ENCODE data around the gene SPEG.

The SPEG gene

DNA sequence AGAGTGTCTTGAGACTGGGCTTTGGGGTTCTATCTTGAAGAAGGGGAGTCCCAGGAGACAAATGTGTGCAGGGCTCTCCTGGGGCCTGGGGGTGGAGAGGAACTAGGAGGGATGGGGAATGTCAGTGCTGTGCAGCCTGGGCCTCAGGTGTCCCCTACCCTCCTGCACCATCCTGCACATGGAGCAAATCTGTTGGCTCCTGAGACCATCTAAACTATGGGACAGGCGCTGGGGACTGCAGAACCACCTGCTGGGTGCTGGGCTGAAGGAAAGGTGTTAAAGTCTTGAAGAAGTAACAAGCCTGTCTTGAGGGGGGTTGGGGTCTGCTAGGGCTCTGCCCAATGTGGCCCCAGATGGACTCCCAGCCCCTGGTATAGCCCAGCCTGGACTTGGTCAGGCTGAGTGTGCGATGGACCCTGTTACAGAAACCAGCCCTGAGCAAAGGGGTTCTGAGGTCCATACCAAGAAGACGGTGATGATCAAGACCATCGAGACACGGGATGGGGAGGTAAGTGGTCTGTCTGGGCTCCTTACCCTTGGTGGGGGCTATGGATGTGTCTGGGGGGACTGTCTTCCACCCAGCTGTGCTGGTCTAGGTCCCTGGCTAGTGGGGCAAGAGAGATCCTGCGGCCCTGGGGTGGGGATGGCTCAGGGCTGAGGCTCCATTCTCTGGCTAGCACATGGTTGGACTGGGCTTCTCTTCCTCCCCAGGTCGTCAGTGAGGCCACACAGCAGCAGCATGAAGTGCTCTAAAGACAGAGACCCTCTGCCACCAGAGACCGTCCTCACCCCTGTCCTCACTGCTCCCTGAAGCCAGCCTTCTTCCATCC is 9.2 kb upstream of the SPEG start (continued):
- TF ChIP-seq, protein P1, sequence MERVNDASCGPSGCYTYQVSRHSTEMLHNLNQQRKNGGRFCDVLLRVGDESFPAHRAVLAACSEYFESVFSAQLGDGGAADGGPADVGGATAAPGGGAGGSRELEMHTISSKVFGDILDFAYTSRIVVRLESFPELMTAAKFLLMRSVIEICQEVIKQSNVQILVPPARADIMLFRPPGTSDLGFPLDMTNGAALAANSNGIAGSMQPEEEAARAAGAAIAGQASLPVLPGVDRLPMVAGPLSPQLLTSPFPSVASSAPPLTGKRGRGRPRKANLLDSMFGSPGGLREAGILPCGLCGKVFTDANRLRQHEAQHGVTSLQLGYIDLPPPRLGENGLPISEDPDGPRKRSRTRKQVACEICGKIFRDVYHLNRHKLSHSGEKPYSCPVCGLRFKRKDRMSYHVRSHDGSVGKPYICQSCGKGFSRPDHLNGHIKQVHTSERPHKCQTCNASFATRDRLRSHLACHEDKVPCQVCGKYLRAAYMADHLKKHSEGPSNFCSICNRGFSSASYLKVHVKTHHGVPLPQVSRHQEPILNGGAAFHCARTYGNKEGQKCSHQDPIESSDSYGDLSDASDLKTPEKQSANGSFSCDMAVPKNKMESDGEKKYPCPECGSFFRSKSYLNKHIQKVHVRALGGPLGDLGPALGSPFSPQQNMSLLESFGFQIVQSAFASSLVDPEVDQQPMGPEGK (CRISPR knock-in tag; IDR thresholded peaks at IDR 0.05; ENCODE audit: borderline replicate concordance): no peak
- TF ChIP-seq, protein P2, sequence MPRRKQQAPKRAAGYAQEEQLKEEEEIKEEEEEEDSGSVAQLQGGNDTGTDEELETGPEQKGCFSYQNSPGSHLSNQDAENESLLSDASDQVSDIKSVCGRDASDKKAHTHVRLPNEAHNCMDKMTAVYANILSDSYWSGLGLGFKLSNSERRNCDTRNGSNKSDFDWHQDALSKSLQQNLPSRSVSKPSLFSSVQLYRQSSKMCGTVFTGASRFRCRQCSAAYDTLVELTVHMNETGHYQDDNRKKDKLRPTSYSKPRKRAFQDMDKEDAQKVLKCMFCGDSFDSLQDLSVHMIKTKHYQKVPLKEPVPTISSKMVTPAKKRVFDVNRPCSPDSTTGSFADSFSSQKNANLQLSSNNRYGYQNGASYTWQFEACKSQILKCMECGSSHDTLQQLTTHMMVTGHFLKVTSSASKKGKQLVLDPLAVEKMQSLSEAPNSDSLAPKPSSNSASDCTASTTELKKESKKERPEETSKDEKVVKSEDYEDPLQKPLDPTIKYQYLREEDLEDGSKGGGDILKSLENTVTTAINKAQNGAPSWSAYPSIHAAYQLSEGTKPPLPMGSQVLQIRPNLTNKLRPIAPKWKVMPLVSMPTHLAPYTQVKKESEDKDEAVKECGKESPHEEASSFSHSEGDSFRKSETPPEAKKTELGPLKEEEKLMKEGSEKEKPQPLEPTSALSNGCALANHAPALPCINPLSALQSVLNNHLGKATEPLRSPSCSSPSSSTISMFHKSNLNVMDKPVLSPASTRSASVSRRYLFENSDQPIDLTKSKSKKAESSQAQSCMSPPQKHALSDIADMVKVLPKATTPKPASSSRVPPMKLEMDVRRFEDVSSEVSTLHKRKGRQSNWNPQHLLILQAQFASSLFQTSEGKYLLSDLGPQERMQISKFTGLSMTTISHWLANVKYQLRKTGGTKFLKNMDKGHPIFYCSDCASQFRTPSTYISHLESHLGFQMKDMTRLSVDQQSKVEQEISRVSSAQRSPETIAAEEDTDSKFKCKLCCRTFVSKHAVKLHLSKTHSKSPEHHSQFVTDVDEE (CRISPR knock-in tag; IDR thresholded peaks at IDR 0.05): no peak
- TF ChIP-seq ZNF565 (CRISPR knock-in tag; conservative IDR thresholded peaks at IDR 0.05; ENCODE audit: low read depth) (no peak), ISL1 (CRISPR knock-in tag; IDR thresholded peaks at IDR 0.05) (no peak), TOX (CRISPR knock-in tag; IDR thresholded peaks at IDR 0.05; ENCODE audit: borderline replicate concordance) (no peak)

DNA sequence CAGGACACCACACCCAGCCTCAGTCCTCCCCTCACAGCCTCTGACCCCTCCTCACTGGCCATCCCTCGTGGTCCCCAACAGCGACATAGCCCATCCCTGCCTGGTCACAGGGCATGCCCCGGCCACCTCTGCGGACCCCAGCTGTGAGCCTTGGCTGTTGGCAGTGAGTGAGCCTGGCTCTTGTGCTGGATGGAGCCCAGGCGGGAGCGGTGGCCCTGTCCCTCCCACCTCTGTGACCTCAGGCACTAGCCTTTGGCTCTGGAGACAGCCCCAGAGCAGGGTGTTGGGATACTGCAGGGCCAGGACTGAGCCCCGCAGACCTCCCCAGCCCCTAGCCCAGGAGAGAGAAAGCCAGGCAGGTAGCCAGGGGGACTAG is 8.6 kb upstream of the SPEG start:
- ATAC-seq: no peak
- TF ChIP-seq RARB (CRISPR knock-in tag; IDR thresholded peaks at IDR 0.05): no peak
- TF ChIP-seq CSDC2 (CRISPR knock-in tag; IDR thresholded peaks at IDR 0.05): no peak
- TF ChIP-seq, protein P3, sequence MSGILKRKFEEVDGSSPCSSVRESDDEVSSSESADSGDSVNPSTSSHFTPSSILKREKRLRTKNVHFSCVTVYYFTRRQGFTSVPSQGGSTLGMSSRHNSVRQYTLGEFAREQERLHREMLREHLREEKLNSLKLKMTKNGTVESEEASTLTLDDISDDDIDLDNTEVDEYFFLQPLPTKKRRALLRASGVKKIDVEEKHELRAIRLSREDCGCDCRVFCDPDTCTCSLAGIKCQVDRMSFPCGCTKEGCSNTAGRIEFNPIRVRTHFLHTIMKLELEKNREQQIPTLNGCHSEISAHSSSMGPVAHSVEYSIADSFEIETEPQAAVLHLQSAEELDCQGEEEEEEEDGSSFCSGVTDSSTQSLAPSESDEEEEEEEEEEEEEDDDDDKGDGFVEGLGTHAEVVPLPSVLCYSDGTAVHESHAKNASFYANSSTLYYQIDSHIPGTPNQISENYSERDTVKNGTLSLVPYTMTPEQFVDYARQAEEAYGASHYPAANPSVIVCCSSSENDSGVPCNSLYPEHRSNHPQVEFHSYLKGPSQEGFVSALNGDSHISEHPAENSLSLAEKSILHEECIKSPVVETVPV (CRISPR knock-in tag; IDR thresholded peaks at IDR 0.05): no peak
- TF ChIP-seq OSR1 (CRISPR knock-in tag; IDR thresholded peaks at IDR 0.05): no peak
- TF ChIP-seq ZNF8 (CRISPR knock-in tag; IDR thresholded peaks at IDR 0.05): no peak
- TF ChIP-seq, protein P2 (CRISPR knock-in tag; IDR thresholded peaks at IDR 0.05): no peak
- TF ChIP-seq SNAI2 (CRISPR knock-in tag; IDR thresholded peaks at IDR 0.05): no peak
- TF ChIP-seq ISL1 (CRISPR knock-in tag; IDR thresholded peaks at IDR 0.05): no peak
- no peak for TF ChIP-seq ZC3H10 (CRISPR knock-in tag; IDR thresholded peaks at IDR 0.05)
- TF ChIP-seq, protein P1 (CRISPR knock-in tag; IDR thresholded peaks at IDR 0.05; ENCODE audit: borderline replicate concordance): no peak
- TF ChIP-seq TOX (CRISPR knock-in tag; IDR thresholded peaks at IDR 0.05; ENCODE audit: borderline replicate concordance): no peak
- no peak for TF ChIP-seq ARNTL (CRISPR knock-in tag; IDR thresholded peaks at IDR 0.05; ENCODE audit: borderline replicate concordance, low read depth)
- TF ChIP-seq GLIS3 (CRISPR knock-in tag; IDR thresholded peaks at IDR 0.05): no peak
- no peak for TF ChIP-seq ZNF70 (CRISPR knock-in tag; IDR thresholded peaks at IDR 0.05)
- TF ChIP-seq, protein P4, sequence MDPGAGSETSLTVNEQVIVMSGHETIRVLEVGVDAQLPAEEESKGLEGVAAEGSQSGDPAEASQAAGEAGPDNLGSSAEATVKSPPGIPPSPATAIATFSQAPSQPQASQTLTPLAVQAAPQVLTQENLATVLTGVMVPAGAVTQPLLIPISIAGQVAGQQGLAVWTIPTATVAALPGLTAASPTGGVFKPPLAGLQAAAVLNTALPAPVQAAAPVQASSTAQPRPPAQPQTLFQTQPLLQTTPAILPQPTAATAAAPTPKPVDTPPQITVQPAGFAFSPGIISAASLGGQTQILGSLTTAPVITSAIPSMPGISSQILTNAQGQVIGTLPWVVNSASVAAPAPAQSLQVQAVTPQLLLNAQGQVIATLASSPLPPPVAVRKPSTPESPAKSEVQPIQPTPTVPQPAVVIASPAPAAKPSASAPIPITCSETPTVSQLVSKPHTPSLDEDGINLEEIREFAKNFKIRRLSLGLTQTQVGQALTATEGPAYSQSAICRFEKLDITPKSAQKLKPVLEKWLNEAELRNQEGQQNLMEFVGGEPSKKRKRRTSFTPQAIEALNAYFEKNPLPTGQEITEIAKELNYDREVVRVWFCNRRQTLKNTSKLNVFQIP (CRISPR knock-in tag; IDR thresholded peaks at IDR 0.05; ENCODE audit: borderline replicate concordance, low read depth): no peak
- no peak for TF ChIP-seq ZFP3 (CRISPR knock-in tag; IDR thresholded peaks at IDR 0.05)
- no peak for TF ChIP-seq TCF4 (CRISPR knock-in tag; IDR thresholded peaks at IDR 0.05; ENCODE audit: borderline replicate concordance)
- TF ChIP-seq ZNF565 (CRISPR knock-in tag; conservative IDR thresholded peaks at IDR 0.05; ENCODE audit: low read depth): no peak
- no peak for TF ChIP-seq BACH2 (CRISPR knock-in tag; IDR thresholded peaks at IDR 0.05; ENCODE audit: borderline replicate concordance)
- no peak for TF ChIP-seq ZFP30 (CRISPR knock-in tag; IDR thresholded peaks at IDR 0.05)

Measured in SK-N-SH treated with all-trans-retinoic acid at 6 μM for 48 hours (cell line).